Thymus (tissue), 11 donors: ENCODE results near the gene RAB31. TPM values are rescaled to one million over a fixed set of nuclear protein-coding genes. Genes with fewer than 3 reads are reported as not detected.

Experiments
- DNase-seq, 9 donors: peaks; one replicate each; pipeline ENCODE4 v3.0.0-alpha.2; 2013; ENCODE audit warnings: low spot score in 9 of 9, low read depth in 6 of 9, missing footprints in 1 of 9
- H3K27ac ChIP-seq, 2 donors: one replicate each; pipeline ENCODE4 v1.5.1; 2013; ENCODE audit warnings: control low read depth in 1 of 2, low read depth in 1 of 2, low read length in 1 of 2, mild to moderate bottlenecking in 1 of 2, moderate library complexity in 1 of 2
- H3K27me3 ChIP-seq, 2 donors: one replicate each; pipeline ENCODE4 v1.5.1; 2013; ENCODE audit warnings: low read length in 1 of 2; ENCODE audit not compliant: control insufficient read depth in 2 of 2, insufficient read depth in 1 of 2
- H3K36me3 ChIP-seq, 2 donors: one replicate each; pipeline ENCODE4 v1.5.1; 2013; ENCODE audit warnings: low read length in 1 of 2, mild to moderate bottlenecking in 1 of 2, moderate library complexity in 1 of 2; ENCODE audit not compliant: control insufficient read depth in 2 of 2, insufficient read depth in 2 of 2
- H3K4me1 ChIP-seq, 2 donors: one replicate each; pipeline ENCODE4 v1.5.1; 2013; ENCODE audit warnings: low read length in 2 of 2; ENCODE audit not compliant: control insufficient read depth in 2 of 2, insufficient read depth in 2 of 2
- H3K4me3 ChIP-seq, 2 donors: one replicate each; pipeline ENCODE4 v1.5.1; 2013; ENCODE audit warnings: low read length in 2 of 2, control low read depth in 1 of 2, mild to moderate bottlenecking in 1 of 2
- H3K9me3 ChIP-seq, 2 donors: one replicate each; pipeline ENCODE4 v1.5.1; 2013; ENCODE audit warnings: low read length in 1 of 2, mild to moderate bottlenecking in 1 of 2; ENCODE audit not compliant: control insufficient read depth in 2 of 2, insufficient read depth in 1 of 2
- whole genome bisulfite sequencing: extraction: QIAGEN DNeasy Blood & Tissue Kit; methylation state at CpG from one replicate; pipeline ENCODE4 v1.1.7; 2013; 5-methylcytosine and 5-hydroxymethylcytosine counted together
- polyA plus RNA-seq: library from polyadenylated mRNA; stranded (reverse); fragments of 200-250 nt; gene quantifications from one replicate; pipeline ENCODE4 v1.2.3, GENCODE V29; 2013
- total RNA-seq: library from RNA; stranded (reverse); fragments of 120-200 nt; gene quantifications from one replicate; pipeline ENCODE4 v1.2.4, GENCODE V29; 2013
- donor health status: healthy.

RAB31 gene
- total and polyA plus RNA-seq, 2 donors, result 10.1 to 17.8 TPM

DNA sequence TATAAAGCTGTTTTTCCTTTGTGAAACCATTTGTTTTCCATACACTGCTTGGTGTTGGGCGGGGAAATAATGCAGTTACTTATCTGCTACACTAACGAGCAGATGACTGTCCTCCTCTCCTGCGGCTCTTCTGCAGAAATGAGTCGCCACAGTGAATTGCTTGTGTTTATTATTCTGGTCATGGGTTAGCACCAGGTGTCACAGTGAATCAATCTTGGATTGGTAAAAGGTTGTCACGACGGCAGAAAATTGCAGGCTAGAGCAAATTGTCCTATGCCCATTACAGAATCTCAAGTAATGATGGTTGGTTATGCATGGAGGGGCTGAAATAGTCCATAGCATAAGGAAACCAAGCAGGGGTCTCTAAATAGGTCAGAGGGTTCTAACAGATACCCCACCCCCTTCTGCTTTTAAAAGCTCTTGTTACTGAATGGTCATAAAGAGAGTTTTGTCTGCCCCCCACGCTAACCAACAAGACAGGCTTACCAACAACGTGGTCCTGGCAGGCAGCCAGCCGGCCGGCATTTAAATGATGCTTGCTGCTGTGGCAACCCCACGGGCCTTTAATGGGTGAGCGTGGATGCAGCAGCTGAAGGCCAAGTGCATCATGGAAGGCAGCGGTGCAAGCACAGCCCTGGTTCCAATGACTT, 29.5 kb downstream of the RAB31 start:
- Histone ChIP-seq H3K27me3 (no peaks in the 10 kb centered on the region), H3K4me1 (peaks cover 4 to 33% of the 10 kb centered on the region in 2 donors), H3K27ac (no peak overlapping the region), H3K4me3 (no peak overlapping the region), H3K9me3 (no peaks in the 10 kb centered on the region), H3K36me3 (no peaks in the 10 kb centered on the region)
- 87% methylated on average over 13 of the region's 13 CpGs for WGBS
- DNase-seq, result no peak

- H3K27ac ChIP-seq, result no peak overlapping the region
- DNase-seq, result no peak
- 77% methylated on average over 8 of the region's 8 CpGs for WGBS
- no peaks in the 10 kb centered on the region for H3K36me3 ChIP-seq
- peaks cover 4 to 32% of the 10 kb centered on the region in 2 donors for H3K4me1 ChIP-seq
- H3K4me3 ChIP-seq, result no peak overlapping the region
- no peaks in the 10 kb centered on the region for H3K9me3 ChIP-seq
- no peaks in the 10 kb centered on the region for H3K27me3 ChIP-seq
These were observed 30.3 kb downstream of the RAB31 start for GRCh38 chr18:9738266-9738969.

GRCh38 chr18:9739516-9739915, 31.4 kb downstream of the RAB31 start:
- Histone ChIP-seq H3K4me1 (peaks cover 4 to 23% of the 10 kb centered on the region in 2 donors), H3K27me3 (no peaks in the 10 kb centered on the region), H3K9me3 (no peaks in the 10 kb centered on the region), H3K4me3 (no peak overlapping the region), H3K27ac (no peak overlapping the region), H3K36me3 (no peaks in the 10 kb centered on the region)
- DNase-seq, result no peak
- WGBS, result 92% methylated on average over 1 of the region's 1 CpG

DNA sequence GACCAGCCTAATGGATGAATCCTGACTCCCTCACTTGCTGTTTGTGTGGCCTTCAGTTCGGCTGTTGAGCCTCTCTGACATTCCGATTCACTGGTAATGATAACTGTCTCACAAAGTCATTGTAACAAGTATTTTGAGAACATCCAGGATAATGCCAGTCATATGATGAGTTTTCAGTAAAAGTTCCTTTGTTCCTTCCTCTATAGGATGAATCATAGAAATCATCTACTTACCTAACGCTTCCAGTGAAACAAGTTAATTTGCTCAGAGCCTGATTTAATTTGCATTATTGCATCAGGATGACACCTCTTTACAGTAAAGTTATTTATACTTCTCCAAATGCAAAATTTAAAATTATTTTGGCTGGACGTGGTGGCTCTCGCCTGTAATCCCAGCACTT, 32.0 kb downstream of the RAB31 start:
- Histone ChIP-seq H3K27ac (no peak overlapping the region), H3K36me3 (no peaks in the 10 kb centered on the region), H3K4me1 (peaks cover 4 to 17% of the 10 kb centered on the region in 2 donors), H3K27me3 (no peaks in the 10 kb centered on the region), H3K9me3 (no peaks in the 10 kb centered on the region), H3K4me3 (no peak overlapping the region)
- no peak for DNase-seq
- 94% methylated on average over 5 of the region's 5 CpGs for WGBS

DNA sequence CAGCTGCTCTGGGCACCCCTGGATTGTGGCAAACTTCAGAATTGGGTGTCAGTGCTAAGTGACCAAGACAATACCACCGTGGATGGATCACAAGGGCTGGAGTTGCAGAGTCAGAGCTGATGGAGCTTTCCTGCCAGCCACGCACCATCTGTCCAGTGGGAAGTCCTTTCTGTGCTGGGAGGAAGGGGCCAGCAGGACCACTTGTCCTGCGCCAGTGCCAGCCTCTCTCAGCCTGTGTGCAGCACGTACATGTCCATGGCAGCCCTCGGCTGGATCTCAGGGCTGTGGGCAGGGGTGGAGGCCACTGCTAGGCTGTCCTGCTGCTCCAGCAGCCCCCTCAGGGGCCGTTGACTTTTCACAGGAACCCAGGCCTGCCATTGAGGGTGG, 33.3 kb downstream of the RAB31 start:
- 98% methylated on average over 6 of the region's 6 CpGs for whole genome bisulfite sequencing
- H3K36me3 ChIP-seq, result no peaks in the 10 kb centered on the region
- DNase-seq, result no peak
- no peak overlapping the region for H3K27ac ChIP-seq
- H3K4me3 ChIP-seq, result no peak overlapping the region
- no peaks in the 10 kb centered on the region for H3K27me3 ChIP-seq
- no peaks in the 10 kb centered on the region for H3K9me3 ChIP-seq
- H3K4me1 ChIP-seq, result peaks cover 0 to 8% of the 10 kb centered on the region in 2 donors

GRCh38 chr18:9741793-9742523, 33.9 kb downstream of the RAB31 start:
- peak in 1 of 9 donors; percentile 37 for DNase-seq
- Histone ChIP-seq H3K36me3 (no peaks in the 10 kb centered on the region), H3K9me3 (no peaks in the 10 kb centered on the region), H3K27ac (no peak overlapping the region), H3K4me1 (peaks cover 0 to 8% of the 10 kb centered on the region in 2 donors), H3K27me3 (no peaks in the 10 kb centered on the region), H3K4me3 (no peak overlapping the region)
- WGBS, result 82% methylated on average over 20 of the region's 20 CpGs

- H3K36me3 ChIP-seq, result no peaks in the 10 kb centered on the region
- H3K27ac ChIP-seq, result no peak overlapping the region
- H3K4me3 ChIP-seq, result no peak overlapping the region
- H3K27me3 ChIP-seq, result no peaks in the 10 kb centered on the region
- no peaks in the 10 kb centered on the region for H3K9me3 ChIP-seq
- WGBS, result 26% methylated on average over 8 of the region's 8 CpGs
- peaks cover 0 to 8% of the 10 kb centered on the region in 2 donors for H3K4me1 ChIP-seq
- DNase-seq, result peak in 1 of 9 donors; percentile 21
These were observed 34.5 kb downstream of the RAB31 start for GRCh38 chr18:9742524-9743131.

DNA sequence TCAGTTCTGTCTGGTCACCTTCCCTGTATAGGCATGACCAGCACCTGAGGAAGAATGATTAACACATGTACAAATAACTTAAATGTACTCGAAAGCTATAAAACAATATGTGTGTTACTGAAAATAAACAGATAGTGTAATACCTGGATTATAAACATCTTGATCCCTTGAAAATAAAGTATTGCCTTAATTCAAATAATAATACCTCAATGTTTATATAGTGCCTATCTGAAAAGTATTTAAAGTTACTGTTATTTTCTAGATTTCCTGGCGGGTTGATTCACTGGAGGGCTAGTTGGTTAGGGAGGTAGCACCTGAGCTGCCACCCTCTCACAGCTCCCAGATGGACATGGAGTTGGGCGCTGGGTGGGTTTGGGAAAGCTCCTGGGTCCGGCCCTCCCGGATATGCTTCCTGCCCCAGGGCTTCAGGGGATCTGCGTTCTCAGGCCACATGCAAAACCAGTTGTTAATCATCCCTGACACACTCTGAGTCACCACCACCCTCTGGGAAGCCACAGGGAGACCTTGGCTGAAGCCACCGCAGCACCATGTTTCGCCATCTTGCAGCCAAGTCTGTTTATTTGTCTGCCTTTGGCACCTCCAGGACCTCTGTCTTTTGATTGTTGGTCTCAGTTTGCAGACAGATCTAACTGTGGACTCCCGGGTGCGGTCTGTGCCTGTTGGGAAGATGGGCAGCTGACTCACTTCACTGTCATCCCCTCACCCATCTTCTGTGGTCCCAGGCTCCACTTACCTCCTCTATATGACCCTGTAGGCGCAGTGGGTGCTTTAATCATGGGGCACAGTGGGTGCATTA, 35.3 kb downstream of the RAB31 start:
- no peak for DNase-seq

More for the DNA sequence above, 35.3 kb downstream of the RAB31 start:
- Histone ChIP-seq H3K27me3 (no peaks in the 10 kb centered on the region), H3K4me3 (no peak overlapping the region), H3K36me3 (no peaks in the 10 kb centered on the region), H3K4me1 (peaks cover 0 to 8% of the 10 kb centered on the region in 2 donors), H3K27ac (no peak overlapping the region), H3K9me3 (no peaks in the 10 kb centered on the region)
- WGBS, result 92% methylated on average over 11 of the region's 11 CpGs
